Central memory CD8-positive, alpha-beta T cell (primary cell): ENCODE results near the gene ASCL2.

Experiments used
- ATAC-seq: fragments of 150-1000 bp; cut with Tn5 transposase; replicated peaks from 2 replicates; pipeline ENCODE4 v1.10.0; 2022; ENCODE audit warnings: mild to moderate bottlenecking, moderate FRiP score, moderate number of reproducible peaks; ENCODE audit not compliant: poor library complexity, severe bottlenecking; ENCODE audit errors: extremely low read depth
- DNase-seq, 2 donors: peaks; one replicate each; pipeline ENCODE4 v3.0.0; 2021; ENCODE audit warnings: low spot score in 2 of 2
- H3K27ac Mint-ChIP-seq: one replicate; pipeline ENCODE4 v1.8.0; 2022; ENCODE audit warnings: low read depth, mild to moderate bottlenecking, moderate library complexity, mixed read lengths
- H3K27me3 Mint-ChIP-seq: one replicate; pipeline ENCODE4 v1.8.0; 2022; ENCODE audit warnings: mixed read lengths
- H3K36me3 Mint-ChIP-seq: one replicate; pipeline ENCODE4 v1.8.0; 2022; ENCODE audit warnings: mild to moderate bottlenecking, moderate library complexity, mixed read lengths; ENCODE audit not compliant: insufficient read depth
- H3K4me1 Mint-ChIP-seq: one replicate; pipeline ENCODE4 v1.8.0; 2022; ENCODE audit warnings: mixed read lengths
- H3K4me3 Mint-ChIP-seq: one replicate; pipeline ENCODE4 v1.8.0; 2022; ENCODE audit warnings: mild to moderate bottlenecking, moderate library complexity, mixed read lengths
- H3K9me3 Mint-ChIP-seq: one replicate; pipeline ENCODE4 v1.8.0; 2022; ENCODE audit warnings: mixed read lengths

Gene ASCL2

DNA sequence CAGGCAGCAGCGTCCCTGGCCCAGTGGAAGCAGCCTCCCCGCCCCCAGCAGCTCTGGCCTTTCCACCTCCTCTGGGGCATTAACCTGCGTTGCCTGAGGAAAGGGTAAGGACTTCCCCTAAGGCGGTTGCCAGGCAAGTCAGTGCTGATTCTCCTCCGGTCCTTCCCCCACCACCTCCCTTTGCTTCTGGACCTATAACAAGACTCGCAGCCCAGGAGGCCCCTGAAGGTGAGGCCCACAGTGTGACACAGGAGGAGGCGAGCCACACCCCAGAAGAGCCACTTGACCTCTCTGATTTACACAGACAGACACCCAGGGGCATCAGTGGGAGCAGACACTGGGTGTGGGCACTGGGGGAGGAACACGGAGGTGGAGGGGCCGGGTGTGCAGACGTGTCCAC lies 35.4 kb downstream of the ASCL2 start:
- ATAC-seq (no peak), DNase-seq (no peak)
- Mint-ChIP-seq H3K27me3 (peaks cover 33% of the 10 kb centered on the region), H3K36me3 (no peaks in the 10 kb centered on the region), H3K27ac (no peak overlapping the region), H3K4me3 (no peak overlapping the region), H3K4me1 (no peaks in the 10 kb centered on the region), H3K9me3 (peaks cover 8% of the 10 kb centered on the region)

DNA sequence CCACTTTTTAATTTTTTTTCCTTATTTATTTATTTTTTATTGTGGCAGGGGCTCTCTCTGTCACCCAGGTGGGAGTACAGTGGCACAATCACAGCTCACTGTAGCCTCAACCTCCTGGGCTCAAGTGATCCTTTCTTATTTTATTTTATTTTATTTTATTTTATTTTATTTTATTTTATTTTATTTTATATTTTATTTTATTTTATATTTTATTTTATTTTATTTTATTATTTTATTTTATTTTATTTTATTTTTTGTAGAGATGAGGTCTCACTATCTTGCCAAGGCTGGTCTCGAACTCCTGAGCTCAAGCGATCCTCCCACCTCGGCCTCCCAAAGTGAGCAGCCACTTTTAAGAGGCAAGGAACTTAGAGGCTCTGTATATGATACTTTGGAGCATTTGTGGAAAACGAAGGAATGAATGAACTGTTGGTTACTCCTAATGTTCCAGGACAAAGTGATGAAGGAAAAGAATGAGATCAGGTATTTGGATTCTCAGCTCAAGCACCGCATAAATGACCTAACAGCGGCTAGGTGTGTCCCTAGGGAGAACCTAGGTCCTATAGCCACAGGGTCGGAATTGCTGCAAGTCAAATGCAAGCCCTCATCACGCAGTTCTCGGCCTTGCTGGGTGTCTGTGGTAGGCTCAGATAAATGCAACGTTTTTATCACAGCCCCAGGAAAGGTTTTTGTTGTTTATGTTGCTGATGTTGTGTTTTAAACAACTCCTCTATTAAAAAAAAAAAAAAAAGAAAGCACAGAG lies 36.5 kb downstream of the ASCL2 start:
- H3K27me3 Mint-ChIP-seq, result peaks cover 44% of the 10 kb centered on the region
- H3K4me3 Mint-ChIP-seq, result no peak overlapping the region
- DNase-seq (no peak), ATAC-seq (no peak)
- H3K36me3 Mint-ChIP-seq, result no peaks in the 10 kb centered on the region
- peaks cover 15% of the 10 kb centered on the region for H3K9me3 Mint-ChIP-seq
- H3K4me1 Mint-ChIP-seq, result no peaks in the 10 kb centered on the region
- no peak overlapping the region for H3K27ac Mint-ChIP-seq

DNA sequence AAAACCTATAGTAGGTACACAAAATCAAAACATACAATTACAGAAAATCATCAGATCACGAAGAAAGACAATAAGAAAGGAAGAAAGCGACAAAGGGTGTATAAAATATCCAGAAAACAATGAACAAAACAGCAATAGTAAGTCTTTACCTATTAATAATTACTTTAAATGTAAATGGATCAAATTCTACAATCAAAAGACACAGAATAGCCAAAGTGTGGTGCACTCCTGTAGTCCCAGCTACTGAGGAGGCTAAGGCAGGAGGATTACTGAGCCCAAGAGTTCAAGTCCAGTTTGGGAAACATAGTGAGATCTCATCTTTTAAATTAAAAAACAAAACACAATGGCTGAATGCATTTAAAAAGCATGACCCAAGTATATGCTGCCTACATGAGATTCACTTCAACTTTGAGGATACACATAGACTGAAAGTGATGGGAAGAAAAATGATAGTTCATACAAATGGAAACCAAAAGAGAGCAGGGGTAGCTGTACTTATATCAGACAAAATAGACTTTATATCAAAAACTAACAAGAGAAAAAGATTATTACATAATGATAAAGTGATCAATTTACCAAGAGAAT lies 40.6 kb downstream of the ASCL2 start:
- ATAC-seq (no peak), DNase-seq (no peak)
- Mint-ChIP-seq H3K36me3 (no peaks in the 10 kb centered on the region), H3K4me1 (no peaks in the 10 kb centered on the region), H3K27me3 (peaks cover 46% of the 10 kb centered on the region), H3K9me3 (peaks cover 15% of the 10 kb centered on the region), H3K4me3 (no peak overlapping the region), H3K27ac (no peak overlapping the region)

DNA sequence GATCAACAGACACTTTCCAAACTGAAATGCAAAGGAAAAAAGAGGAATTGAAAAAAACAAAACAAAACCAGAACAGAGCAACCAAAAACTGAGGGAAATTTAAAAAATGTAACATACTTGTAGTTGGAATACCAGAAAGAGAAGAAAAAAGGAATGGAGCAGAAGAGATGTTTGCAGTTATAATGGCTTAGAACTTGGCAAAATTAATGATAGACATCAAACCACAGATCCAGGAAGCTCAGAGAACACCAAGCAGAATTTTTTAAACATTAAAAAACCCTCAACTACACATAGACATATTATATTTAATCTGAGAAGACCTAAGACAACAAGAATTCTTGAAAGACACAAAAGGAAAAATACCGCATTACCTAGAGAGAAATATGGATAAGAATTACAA lies 46.1 kb downstream of the ASCL2 start:
- no peaks in the 10 kb centered on the region for H3K4me1 Mint-ChIP-seq
- H3K27me3 Mint-ChIP-seq, result peaks cover 38% of the 10 kb centered on the region
- H3K4me3 Mint-ChIP-seq, result no peak overlapping the region
- DNase-seq (no peak), ATAC-seq (no peak)
- no peak overlapping the region for H3K27ac Mint-ChIP-seq
- H3K36me3 Mint-ChIP-seq, result no peaks in the 10 kb centered on the region
- peaks cover under 1% of the 10 kb centered on the region for H3K9me3 Mint-ChIP-seq

DNA sequence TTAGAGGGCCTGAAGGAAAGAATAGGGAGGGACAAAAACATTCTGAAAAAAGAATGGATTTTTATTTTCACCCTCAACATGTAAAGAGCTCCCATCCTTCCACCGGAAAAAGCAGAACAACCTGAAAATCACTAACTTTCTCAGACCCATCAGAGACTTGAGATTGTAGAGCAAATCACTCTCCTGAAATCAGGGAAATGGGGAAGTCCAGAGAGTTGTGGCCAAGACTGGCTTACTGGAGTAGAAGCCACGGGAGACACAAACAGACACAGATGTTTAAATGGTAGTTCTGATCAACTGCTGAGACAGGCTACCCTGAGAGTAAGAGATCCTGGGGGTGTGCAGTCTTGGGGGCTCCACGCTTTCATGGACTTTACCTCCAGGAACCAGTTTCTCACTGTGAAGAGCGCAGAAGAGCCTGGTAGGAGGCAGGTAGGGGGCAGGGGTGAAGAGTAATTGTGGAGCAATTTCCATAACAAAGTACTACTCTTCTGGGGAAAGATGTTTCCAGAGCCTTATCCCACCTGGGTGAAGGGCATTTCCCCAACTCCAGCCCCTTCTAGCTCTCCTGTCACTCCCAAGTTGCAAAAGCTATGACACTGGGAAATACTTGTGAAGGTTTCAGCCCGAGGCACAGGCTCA lies 47.1 kb downstream of the ASCL2 start:
- Mint-ChIP-seq H3K9me3 (no peaks in the 10 kb centered on the region), H3K27me3 (peaks cover 32% of the 10 kb centered on the region)

DNA sequence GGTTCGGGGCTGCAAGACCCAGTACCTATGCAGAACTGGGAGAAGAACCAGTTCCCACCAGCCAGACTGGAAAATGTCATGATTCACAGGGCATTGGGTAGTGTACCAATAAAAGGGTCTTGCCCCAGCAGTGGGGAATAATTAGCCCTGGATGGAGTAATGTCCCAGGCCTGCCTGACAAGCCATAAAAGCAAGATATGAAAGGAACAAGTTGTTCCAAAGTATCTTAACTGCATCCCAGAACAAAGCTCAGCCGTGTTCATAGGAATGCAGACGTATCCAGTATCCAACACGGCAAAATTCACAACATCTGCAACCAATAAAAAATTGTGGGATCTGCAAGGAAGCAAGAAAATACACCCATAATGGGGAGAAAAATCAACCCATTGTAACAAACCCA lies 47.9 kb downstream of the ASCL2 start:
- DNase-seq, result no peak
- no peaks in the 10 kb centered on the region for H3K9me3 Mint-ChIP-seq
- H3K36me3 Mint-ChIP-seq, result no peaks in the 10 kb centered on the region

More for the DNA sequence above, 47.1 kb downstream of the ASCL2 start:
- Mint-ChIP-seq H3K27ac (no peak overlapping the region), H3K4me3 (no peak overlapping the region), H3K36me3 (no peaks in the 10 kb centered on the region), H3K4me1 (peaks cover 7% of the 10 kb centered on the region)
- ATAC-seq, result no peak
- no peak for DNase-seq

DNA sequence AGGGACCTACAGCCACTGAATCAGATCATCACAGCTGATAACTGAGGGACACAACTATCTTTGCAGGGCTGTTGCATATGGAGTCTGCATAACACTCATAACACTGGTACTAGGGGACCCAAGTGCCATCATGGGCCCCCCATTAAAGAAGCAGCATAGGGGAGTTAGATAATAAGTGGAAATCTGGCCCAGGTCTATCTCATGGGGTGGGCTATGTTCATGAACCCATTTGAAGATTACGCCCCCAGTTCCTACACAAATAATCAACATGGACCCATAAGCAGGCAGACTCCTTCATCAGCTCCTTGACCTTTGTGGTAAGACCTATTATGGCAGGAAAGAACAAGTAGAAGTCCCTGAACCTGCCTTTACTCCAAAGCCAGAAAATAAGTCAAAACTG lies 48.8 kb downstream of the ASCL2 start:
- no peak overlapping the region for H3K4me3 Mint-ChIP-seq
- H3K9me3 Mint-ChIP-seq, result no peaks in the 10 kb centered on the region
- no peak overlapping the region for H3K27ac Mint-ChIP-seq
- peaks cover 13% of the 10 kb centered on the region for H3K4me1 Mint-ChIP-seq
- peaks cover 32% of the 10 kb centered on the region for H3K27me3 Mint-ChIP-seq
- H3K36me3 Mint-ChIP-seq, result no peaks in the 10 kb centered on the region
- ATAC-seq, result no peak
- DNase-seq, result no peak

More for the DNA sequence above, 47.9 kb downstream of the ASCL2 start:
- peaks cover 32% of the 10 kb centered on the region for H3K27me3 Mint-ChIP-seq
- H3K27ac Mint-ChIP-seq, result no peak overlapping the region
- H3K4me1 Mint-ChIP-seq, result peaks cover 13% of the 10 kb centered on the region
- no peak overlapping the region for H3K4me3 Mint-ChIP-seq
- ATAC-seq, result no peak

DNA sequence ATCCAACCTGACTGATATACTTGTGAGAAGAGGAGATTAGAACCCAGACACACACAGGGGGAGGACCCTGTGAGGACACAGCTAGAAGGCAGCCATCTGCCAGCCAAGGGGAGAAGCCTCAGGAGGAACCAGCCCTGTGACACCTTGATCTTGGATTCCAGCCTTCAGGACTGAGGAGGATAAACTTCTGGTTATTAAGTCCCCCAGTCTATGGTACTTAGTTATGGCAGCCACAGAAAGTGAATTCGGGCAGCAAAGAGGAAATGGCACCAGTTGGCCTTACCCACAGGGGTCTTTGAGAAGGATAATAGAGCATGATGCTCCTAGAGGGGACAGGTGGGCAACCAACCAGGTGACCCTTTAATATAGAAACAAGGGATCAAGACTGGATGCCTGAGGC lies 49.4 kb downstream of the ASCL2 start:
- H3K27ac Mint-ChIP-seq, result no peak overlapping the region

DNA sequence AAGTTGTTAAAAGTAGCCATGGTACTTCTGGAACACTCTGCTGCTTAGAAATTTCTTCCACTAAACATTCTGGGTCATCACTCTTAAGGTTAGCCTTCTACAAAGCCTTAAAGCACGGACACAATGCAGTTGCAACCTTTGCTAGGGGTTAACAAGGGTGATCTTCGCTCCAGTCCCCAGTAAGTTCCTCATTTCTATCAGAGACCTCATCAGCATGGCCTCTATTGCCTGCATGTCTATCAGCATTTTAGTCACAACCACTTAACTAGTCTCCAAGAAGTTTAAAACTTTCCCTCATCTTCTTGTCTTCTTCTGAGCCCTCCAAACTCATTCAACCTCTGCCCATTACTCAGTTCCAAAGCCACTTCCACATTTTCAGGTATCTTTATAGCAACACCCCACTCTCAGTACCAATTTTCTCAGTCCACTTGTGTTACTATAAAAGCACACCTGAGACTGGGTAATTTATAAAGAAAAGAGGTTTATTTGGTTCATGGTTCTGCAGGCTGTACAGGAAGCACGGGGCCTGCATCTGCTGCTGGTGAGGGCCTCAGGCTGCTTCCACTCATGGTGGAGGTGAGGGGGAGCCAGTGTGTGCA lies 50.1 kb downstream of the ASCL2 start:
- ATAC-seq, result no peak
- Mint-ChIP-seq H3K4me1 (peaks cover 13% of the 10 kb centered on the region), H3K27me3 (peaks cover 32% of the 10 kb centered on the region), H3K9me3 (no peaks in the 10 kb centered on the region), H3K4me3 (no peak overlapping the region), H3K36me3 (no peaks in the 10 kb centered on the region), H3K27ac (no peak overlapping the region)
- DNase-seq, result no peak

More for the DNA sequence above, 49.4 kb downstream of the ASCL2 start:
- Mint-ChIP-seq H3K4me3 (no peak overlapping the region), H3K36me3 (no peaks in the 10 kb centered on the region), H3K4me1 (peaks cover 13% of the 10 kb centered on the region), H3K27me3 (peaks cover 32% of the 10 kb centered on the region), H3K9me3 (no peaks in the 10 kb centered on the region)
- DNase-seq (no peak), ATAC-seq (no peak)

DNA sequence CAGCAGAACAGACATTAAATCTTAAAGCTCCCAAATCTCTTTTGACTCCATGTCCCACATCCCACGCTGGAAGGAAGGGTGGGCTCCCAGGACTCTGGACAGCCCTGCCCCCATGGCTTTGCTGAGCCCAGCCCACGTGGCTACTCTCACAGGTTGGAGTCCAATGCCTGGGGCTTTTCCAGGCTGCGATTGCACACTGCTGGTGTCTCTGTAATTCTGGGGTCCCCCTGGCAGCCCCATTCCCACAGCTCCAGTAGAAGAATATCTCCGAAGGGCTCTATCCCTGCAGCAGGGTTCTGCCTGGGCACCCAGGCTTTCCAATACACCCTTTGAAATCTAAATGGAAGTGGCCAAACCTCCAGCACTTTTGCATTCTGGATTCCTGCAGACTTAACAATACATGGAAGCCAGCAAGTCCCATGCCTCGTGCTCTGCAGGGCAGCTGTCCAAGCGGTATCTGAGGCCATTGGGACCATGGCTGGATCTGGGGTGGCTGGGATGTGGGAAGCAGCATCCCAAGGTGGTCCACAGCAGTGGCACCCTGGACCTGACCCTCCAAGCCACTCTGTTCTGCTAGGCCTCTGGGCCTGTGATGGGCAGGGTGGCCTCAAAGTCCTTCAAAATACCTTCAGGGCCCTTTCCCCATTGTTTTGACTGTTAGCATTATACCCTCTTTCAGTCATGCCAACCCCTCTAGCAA lies 50.9 kb downstream of the ASCL2 start:
- Mint-ChIP-seq H3K27me3 (peaks cover 31% of the 10 kb centered on the region), H3K4me1 (peaks cover 14% of the 10 kb centered on the region), H3K27ac (no peak overlapping the region), H3K4me3 (no peak overlapping the region), H3K36me3 (no peaks in the 10 kb centered on the region), H3K9me3 (no peaks in the 10 kb centered on the region)
- DNase-seq, result no peak
- ATAC-seq, result no peak
